GM21717 (cell line): ENCODE data around the gene RPL26.

ENCODE experiments used
- ATAC-seq: cut with Tn5 transposase; IDR thresholded peaks from one replicate; pipeline ENCODE4 v1.9.1; 2021; ENCODE audit warnings: mild to moderate bottlenecking, moderate library complexity; ENCODE audit not compliant: unreplicated experiment

Gene RPL26

GRCh38 chr17:8332128-8332527, 50.9 kb downstream of the RPL26 start:
- ATAC-seq: no peak
